HL-60 (cell line): Measurements from ENCODE around the gene PWWP2B.

Experiments
- GABPA ChIP-seq: IDR thresholded peaks from 2 replicates; pipeline ENCODE4 v1.6.1; 2012; ENCODE audit warnings: low read depth
- POLR2AphosphoS5 ChIP-seq: IDR thresholded peaks from 2 replicates; pipeline ENCODE4 v1.6.1; 2012; ENCODE audit warnings: low read depth
- TF ChIP-seq, protein P1 (sequence below): IDR thresholded peaks from one replicate; pipeline ENCODE4 v1.5.1; 2011; ENCODE audit warnings: low read length, control low read depth, inconsistent platforms; ENCODE audit not compliant: insufficient read depth
- TF ChIP-seq, protein P2 (sequence below): IDR thresholded peaks from 2 replicates; pipeline ENCODE4 v1.6.1; 2012; ENCODE audit warnings: low read depth; ENCODE audit not compliant: insufficient replicate concordance

DNA sequence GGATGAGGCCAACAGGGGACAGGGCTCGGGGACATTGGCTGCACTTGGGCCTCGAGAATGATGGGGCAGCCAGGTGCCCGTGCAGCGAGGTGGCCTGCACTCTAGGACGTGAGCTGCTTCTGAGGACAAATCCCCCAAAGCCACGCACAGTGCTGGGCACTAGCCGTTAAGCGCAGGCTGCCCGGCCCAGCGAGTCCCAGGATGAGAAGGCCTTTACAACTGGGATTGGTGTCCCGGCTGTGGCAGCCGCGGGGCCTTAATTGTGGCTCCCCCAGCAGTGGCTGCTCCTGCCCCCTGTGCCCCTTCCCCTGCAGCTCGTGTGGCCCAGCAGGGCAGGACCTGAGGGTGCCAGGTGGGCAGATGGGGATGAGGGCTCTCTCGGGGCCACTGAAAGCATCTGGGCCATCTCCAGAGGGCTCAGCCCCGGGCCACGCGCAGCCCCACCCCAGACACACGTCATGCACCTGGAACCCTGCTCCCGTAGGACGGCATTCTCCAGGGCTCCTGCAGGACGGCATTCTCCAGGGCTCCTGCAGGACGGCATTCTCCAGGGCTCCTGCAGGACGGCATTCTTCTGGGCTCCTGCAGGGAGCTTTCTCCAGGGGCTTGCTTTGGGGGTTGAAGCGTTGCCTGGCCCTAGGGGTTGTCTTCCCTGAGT, 6.6 kb downstream of the PWWP2B start:
- TF ChIP-seq, protein P1, sequence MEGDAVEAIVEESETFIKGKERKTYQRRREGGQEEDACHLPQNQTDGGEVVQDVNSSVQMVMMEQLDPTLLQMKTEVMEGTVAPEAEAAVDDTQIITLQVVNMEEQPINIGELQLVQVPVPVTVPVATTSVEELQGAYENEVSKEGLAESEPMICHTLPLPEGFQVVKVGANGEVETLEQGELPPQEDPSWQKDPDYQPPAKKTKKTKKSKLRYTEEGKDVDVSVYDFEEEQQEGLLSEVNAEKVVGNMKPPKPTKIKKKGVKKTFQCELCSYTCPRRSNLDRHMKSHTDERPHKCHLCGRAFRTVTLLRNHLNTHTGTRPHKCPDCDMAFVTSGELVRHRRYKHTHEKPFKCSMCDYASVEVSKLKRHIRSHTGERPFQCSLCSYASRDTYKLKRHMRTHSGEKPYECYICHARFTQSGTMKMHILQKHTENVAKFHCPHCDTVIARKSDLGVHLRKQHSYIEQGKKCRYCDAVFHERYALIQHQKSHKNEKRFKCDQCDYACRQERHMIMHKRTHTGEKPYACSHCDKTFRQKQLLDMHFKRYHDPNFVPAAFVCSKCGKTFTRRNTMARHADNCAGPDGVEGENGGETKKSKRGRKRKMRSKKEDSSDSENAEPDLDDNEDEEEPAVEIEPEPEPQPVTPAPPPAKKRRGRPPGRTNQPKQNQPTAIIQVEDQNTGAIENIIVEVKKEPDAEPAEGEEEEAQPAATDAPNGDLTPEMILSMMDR: no peak
- TF ChIP-seq POLR2AphosphoS5 (no peak), GABPA (no peak)
- TF ChIP-seq, protein P2, sequence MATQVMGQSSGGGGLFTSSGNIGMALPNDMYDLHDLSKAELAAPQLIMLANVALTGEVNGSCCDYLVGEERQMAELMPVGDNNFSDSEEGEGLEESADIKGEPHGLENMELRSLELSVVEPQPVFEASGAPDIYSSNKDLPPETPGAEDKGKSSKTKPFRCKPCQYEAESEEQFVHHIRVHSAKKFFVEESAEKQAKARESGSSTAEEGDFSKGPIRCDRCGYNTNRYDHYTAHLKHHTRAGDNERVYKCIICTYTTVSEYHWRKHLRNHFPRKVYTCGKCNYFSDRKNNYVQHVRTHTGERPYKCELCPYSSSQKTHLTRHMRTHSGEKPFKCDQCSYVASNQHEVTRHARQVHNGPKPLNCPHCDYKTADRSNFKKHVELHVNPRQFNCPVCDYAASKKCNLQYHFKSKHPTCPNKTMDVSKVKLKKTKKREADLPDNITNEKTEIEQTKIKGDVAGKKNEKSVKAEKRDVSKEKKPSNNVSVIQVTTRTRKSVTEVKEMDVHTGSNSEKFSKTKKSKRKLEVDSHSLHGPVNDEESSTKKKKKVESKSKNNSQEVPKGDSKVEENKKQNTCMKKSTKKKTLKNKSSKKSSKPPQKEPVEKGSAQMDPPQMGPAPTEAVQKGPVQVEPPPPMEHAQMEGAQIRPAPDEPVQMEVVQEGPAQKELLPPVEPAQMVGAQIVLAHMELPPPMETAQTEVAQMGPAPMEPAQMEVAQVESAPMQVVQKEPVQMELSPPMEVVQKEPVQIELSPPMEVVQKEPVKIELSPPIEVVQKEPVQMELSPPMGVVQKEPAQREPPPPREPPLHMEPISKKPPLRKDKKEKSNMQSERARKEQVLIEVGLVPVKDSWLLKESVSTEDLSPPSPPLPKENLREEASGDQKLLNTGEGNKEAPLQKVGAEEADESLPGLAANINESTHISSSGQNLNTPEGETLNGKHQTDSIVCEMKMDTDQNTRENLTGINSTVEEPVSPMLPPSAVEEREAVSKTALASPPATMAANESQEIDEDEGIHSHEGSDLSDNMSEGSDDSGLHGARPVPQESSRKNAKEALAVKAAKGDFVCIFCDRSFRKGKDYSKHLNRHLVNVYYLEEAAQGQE: no peak
